HCT116 (cell line): ENCODE data around the gene HSD3B1. TPM values are rescaled to one million over a fixed set of nuclear protein-coding genes. Genes with fewer than 3 reads are reported as not detected.

Source experiments
- ATAC-seq: fragments of 200-7000 bp; cut with Tn5 transposase; 2 replicates; pipeline ENCODE4 v1.9.1; 2020; ENCODE audit warnings: mild to moderate bottlenecking, moderate library complexity
- BruUV-seq: library from RNA; stranded (reverse); fragments of 400-500 nt; replicated peaks from 2 replicates; lab custom pipeline; 2021; lab: Mats Ljungman, UMichigan
- CTCF ChIA-PET: fragments of 300-600 bp; sonication (Branson Sonifier 250); formaldehyde crosslinking; loops from one replicate; lab custom pipeline; 2021; ENCODE audit warnings: antibody characterized with exemption; lab: Charles Lee
- POLR2A ChIA-PET: fragments of 300-600, 350-600 bp; sonication (Branson Sonifier 250); formaldehyde crosslinking; loops from one replicate; lab custom pipeline; 2021; ENCODE audit warnings: antibody characterized with exemption; lab: Charles Lee
- RAD21 ChIA-PET, 2 experiments: fragments of 300-600 bp; sonication (Branson Sonifier 250); formaldehyde crosslinking; loops; one replicate each; lab custom pipeline; 2023; ENCODE audit warnings: low total read pairs in 2 of 2; ENCODE audit not compliant: uncharacterized antibody in 2 of 2, unreplicated experiment in 2 of 2, low non-redundant PET in 1 of 2; lab: Charles Lee
- DNase-seq: peaks from one replicate; pipeline ENCODE4 v3.0.0-alpha.2; 2010; ENCODE audit warnings: low read depth, low spot score
- H2AFZ ChIP-seq: fragments of 200-600 bp; shearing (Covaris generic), sonication (generic); 2 replicates; pipeline ENCODE4 v1.6.1; 2017; ENCODE audit warnings: low read depth, mixed run types, mixed read lengths, antibody characterized with exemption, low read length; ENCODE audit not compliant: poor library complexity, severe bottlenecking
- H3K27ac ChIP-seq: 2 replicates; pipeline ENCODE4 v1.5.1; 2012; ENCODE audit warnings: low read depth, low read length
- H3K27me3 ChIP-seq: fragments of 200-600 bp; sonication (generic); 2 replicates; pipeline ENCODE4 v1.6.1; 2016; ENCODE audit warnings: mixed run types, low read length, mixed read lengths; ENCODE audit not compliant: insufficient read depth
- H3K36me3 ChIP-seq, 2 experiments: fragments of 200-500 bp in 1 of 2; fragments of 200-600 bp in 1 of 2; sonication (Bioruptor generic) in 1 of 2; sonication (generic) in 1 of 2; 2 replicates each; pipeline versions ENCODE4 v1.5.1 to v1.6.1; 2014 to 2016; ENCODE audit warnings: low read length in 2 of 2, inconsistent platforms in 1 of 2, mixed read lengths in 1 of 2, mixed run types in 1 of 2; ENCODE audit not compliant: insufficient read depth in 2 of 2, control insufficient read depth in 1 of 2
- H3K4me1 ChIP-seq, 2 experiments: fragments of 200-600 bp in 1 of 2; sonication (generic) in 1 of 2; 2 replicates each; pipeline versions ENCODE4 v1.5.1 to v1.6.1; 2012 to 2017; ENCODE audit warnings: low read length in 2 of 2, inconsistent platforms in 1 of 2, mild to moderate bottlenecking in 1 of 2, mixed read lengths in 1 of 2, mixed run types in 1 of 2, moderate library complexity in 1 of 2; ENCODE audit not compliant: insufficient read depth in 2 of 2, control insufficient read depth in 1 of 2
- H3K4me2 ChIP-seq: fragments of 200-600 bp; sonication (generic); 2 replicates; pipeline ENCODE4 v1.6.1; 2017; ENCODE audit warnings: mixed run types, low read length, mixed read lengths
- H3K4me3 ChIP-seq, 2 experiments: fragments of 200-600 bp in 1 of 2; sonication (generic) in 1 of 2; replicated peaks in 1 of 2; 2 replicates each; pipeline ENCODE4 v1.5.1; 2011 to 2016; ENCODE audit warnings: low read length in 2 of 2, control low read depth in 1 of 2, low read depth in 1 of 2, mild to moderate bottlenecking in 1 of 2, mixed read lengths in 1 of 2, mixed run types in 1 of 2
- H3K79me2 ChIP-seq: fragments of 200-600 bp; sonication (generic); 2 replicates; pipeline ENCODE4 v1.6.1; 2017; ENCODE audit warnings: mild to moderate bottlenecking, mixed run types, low read length, moderate library complexity, mixed read lengths; ENCODE audit not compliant: insufficient read depth
- H3K9ac ChIP-seq: fragments of 200-600 bp; sonication (generic); 2 replicates; pipeline ENCODE4 v1.6.1; 2016; ENCODE audit warnings: low read length, mixed read lengths
- H3K9me2 ChIP-seq: fragments of 200-600 bp; sonication (generic), shearing (Covaris generic); 2 replicates; pipeline ENCODE4 v1.6.1; 2017; ENCODE audit warnings: mixed run types, mild to moderate bottlenecking, moderate library complexity; ENCODE audit not compliant: insufficient read depth
- H3K9me3 ChIP-seq, 2 experiments: fragments of 200-500 bp in 1 of 2; fragments of 200-600 bp in 1 of 2; sonication (Bioruptor generic) in 1 of 2; sonication (generic) in 1 of 2; 2 replicates each; pipeline ENCODE4 v1.6.1; 2014 to 2017; ENCODE audit warnings: low read length in 2 of 2, mixed read lengths in 2 of 2, inconsistent platforms in 1 of 2, low read depth in 1 of 2, mild to moderate bottlenecking in 1 of 2, mixed run types in 1 of 2, moderate library complexity in 1 of 2; ENCODE audit not compliant: control insufficient read depth in 1 of 2, insufficient read depth in 1 of 2
- H4K20me1 ChIP-seq: fragments of 200-600 bp; sonication (generic), shearing (Covaris generic); 2 replicates; pipeline ENCODE4 v1.6.1; 2017; ENCODE audit warnings: mixed run types, mild to moderate bottlenecking, moderate library complexity; ENCODE audit not compliant: insufficient read depth
- JUND ChIP-seq: IDR thresholded peaks from 2 replicates; pipeline ENCODE4 v1.6.1; 2012
- MAX ChIP-seq: IDR thresholded peaks from 2 replicates; pipeline ENCODE4 v1.6.1; 2012
- POLR2A ChIP-seq: IDR thresholded peaks from 2 replicates; pipeline ENCODE4 v1.7.0; 2011; ENCODE audit warnings: borderline replicate concordance; ENCODE audit not compliant: insufficient read depth, insufficient read length; ENCODE audit errors: extremely low read depth
- POLR2AphosphoS5 ChIP-seq: IDR thresholded peaks from 2 replicates; pipeline ENCODE4 v1.6.1; 2011; ENCODE audit warnings: mild to moderate bottlenecking, low read depth, low read length, moderate library complexity
- YY1 ChIP-seq: IDR thresholded peaks from 2 replicates; pipeline ENCODE4 v1.6.1; 2011; ENCODE audit warnings: low read length, low read depth, moderate library complexity, mild to moderate bottlenecking; ENCODE audit not compliant: insufficient replicate concordance; ENCODE audit errors: extremely low read depth
- ZFX ChIP-seq: fragments of 450-650 bp; IDR thresholded peaks from 2 replicates; pipeline ENCODE4 v1.6.1; 2017
- intact Hi-C: fragments of 100-400 bp; cut with micrococcal nuclease; formaldehyde crosslinking; loops from 2 replicates; pipeline ENCODE4 v1.10.0; 2022
- total RNA-seq: library from RNA; stranded (reverse); gene quantifications from one replicate; pipeline ENCODE4 v1.2.1, GENCODE V29; 2021; ENCODE audit not compliant: unreplicated experiment
- TF ChIP-seq, protein P1 (sequence below), 3 experiments: fragments of 200-600 bp in 1 of 3; sonication (generic) in 1 of 3; IDR thresholded peaks in 2 of 3; conservative IDR thresholded peaks in 1 of 3; 2 replicates each; pipeline ENCODE4 v1.5.1; 2012 to 2017; ENCODE audit warnings: low read depth in 2 of 3, low read length in 2 of 3, antibody characterized with exemption in 1 of 3, borderline replicate concordance in 1 of 3, control low read depth in 1 of 3, mild to moderate bottlenecking in 1 of 3, mixed read lengths in 1 of 3, mixed run types in 1 of 3, moderate library complexity in 1 of 3; ENCODE audit not compliant: insufficient read depth in 1 of 3

HSD3B1 gene
- total RNA-seq, 1 experiment from 2014 or later = not detected

GRCh38 chr1:119542492-119542946 is 35.5 kb downstream of the HSD3B1 start:
- BruUV-seq = no TSS peak
- Histone ChIP-seq H3K27me3 (peaks cover 12% of the 10 kb centered on the region), H3K36me3 (no peaks in the 10 kb centered on the region), H3K4me1 (no peaks in the 10 kb centered on the region), H3K27ac (no peak overlapping the region), H3K9me2 (no peaks in the 10 kb centered on the region), H3K4me3 (no peak overlapping the region), H3K9ac (no peak overlapping the region), H3K9me3 (no peaks in the 10 kb centered on the region), H3K79me2 (no peaks in the 10 kb centered on the region), H2AFZ (no peak overlapping the region), H3K4me2 (no peak overlapping the region), H4K20me1 (no peaks in the 10 kb centered on the region)
- intact Hi-C loops = loop anchor here (5.0 kb wide), 1 partner anchor 65 kb away; no protein-coding TSS in a partner anchor
- TF ChIP-seq ZFX (no peak), JUND (no peak), POLR2A (no peak), YY1 (no peak), POLR2AphosphoS5 (no peak), MAX (no peak)
- TF ChIP-seq, protein P1, sequence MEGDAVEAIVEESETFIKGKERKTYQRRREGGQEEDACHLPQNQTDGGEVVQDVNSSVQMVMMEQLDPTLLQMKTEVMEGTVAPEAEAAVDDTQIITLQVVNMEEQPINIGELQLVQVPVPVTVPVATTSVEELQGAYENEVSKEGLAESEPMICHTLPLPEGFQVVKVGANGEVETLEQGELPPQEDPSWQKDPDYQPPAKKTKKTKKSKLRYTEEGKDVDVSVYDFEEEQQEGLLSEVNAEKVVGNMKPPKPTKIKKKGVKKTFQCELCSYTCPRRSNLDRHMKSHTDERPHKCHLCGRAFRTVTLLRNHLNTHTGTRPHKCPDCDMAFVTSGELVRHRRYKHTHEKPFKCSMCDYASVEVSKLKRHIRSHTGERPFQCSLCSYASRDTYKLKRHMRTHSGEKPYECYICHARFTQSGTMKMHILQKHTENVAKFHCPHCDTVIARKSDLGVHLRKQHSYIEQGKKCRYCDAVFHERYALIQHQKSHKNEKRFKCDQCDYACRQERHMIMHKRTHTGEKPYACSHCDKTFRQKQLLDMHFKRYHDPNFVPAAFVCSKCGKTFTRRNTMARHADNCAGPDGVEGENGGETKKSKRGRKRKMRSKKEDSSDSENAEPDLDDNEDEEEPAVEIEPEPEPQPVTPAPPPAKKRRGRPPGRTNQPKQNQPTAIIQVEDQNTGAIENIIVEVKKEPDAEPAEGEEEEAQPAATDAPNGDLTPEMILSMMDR (IDR thresholded peaks at IDR 0.05 in 2 of 3, conservative IDR thresholded peaks at IDR 0.05 in 1 of 3; ENCODE audit: borderline replicate concordance in 1 of 3, insufficient read depth in 1 of 3, low read depth in 2 of 3, low read length in 2 of 3) = no peak
- DNase-seq = no peak
- no peak for ATAC-seq
- ChIA-PET RAD21 (no interaction called here), POLR2A (no interaction called here), CTCF (no interaction called here)
